EH (cell line): ENCODE measurements around the gene COP1.
"Not testable (repeated sequence)": the region's sequence is repeated elsewhere in the genome, so short reads cannot be mapped to it uniquely, and the experiment has no call there.

Source experiments
- DNase-seq: peaks from one replicate; pipeline ENCODE4 v3.0.0-alpha.2; 2015; ENCODE audit warnings: low read depth

The COP1 gene

DNA sequence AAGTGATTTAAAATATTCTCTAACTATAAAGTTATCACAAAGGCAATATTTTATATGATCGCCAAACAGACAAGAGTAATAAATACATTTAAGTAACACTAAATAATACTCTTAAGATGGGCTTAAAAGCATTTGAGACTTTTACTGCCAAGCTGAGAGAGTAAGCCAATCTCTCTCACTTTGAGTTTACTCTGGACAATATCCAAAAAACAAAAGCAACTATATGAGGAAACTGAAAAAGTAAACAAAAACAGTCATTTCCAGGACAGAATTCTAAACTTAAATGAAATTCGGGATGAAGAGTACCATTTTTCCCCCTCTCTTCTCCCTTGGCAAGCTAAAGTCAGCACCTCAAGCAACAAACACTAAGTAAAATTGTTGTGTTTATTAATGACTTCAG is 173.2 kb downstream of the COP1 start:
- peak; percentile 42 for DNase-seq

DNA sequence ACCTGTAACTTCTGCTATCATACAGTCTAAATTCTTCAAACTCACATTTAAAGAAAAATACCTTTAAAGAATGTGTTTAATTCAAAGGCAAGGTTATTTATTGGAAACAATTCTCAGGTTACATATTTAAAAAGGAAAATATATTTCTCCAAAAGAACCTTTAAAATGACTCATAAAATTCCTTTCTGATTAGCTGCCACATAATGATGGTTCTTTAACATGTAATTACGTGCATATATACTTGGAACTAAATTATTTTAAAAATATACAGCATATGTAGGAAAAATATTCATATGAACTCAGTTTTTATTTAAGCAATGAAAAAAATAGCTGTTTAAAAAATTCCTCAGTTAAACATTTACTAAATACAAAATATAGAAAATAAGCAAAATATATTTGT is 173.6 kb downstream of the COP1 start:
- peak; percentile 32 for DNase-seq

DNA sequence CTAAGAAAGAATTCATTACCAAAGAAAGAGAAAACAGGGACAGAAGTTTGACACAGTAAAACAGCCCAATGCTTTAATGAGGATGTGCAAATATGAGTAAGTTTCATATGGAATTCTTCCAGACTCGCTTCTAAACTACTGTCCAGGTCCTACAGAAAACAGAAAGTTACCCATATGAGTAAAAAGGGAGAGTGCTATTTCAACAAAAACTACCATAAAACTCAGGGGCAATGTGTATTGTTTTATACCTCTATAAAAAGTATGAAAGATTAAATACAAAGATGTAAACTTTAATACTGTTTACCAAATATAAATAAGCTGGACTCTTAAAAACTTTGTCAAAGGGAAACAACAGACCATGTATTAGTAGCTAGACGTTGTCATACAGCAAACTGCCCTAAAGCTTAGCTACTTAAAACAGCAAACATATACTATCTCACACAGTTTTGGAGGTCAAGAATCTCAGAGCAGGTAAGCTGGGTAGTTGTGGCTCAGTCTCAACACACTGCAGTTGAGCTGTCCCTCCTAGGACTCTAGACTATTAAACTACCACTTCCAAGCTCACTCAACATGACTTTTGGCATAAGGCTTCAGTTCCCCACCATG is 174.9 kb downstream of the COP1 start:
- peak; percentile 34 for DNase-seq

DNA sequence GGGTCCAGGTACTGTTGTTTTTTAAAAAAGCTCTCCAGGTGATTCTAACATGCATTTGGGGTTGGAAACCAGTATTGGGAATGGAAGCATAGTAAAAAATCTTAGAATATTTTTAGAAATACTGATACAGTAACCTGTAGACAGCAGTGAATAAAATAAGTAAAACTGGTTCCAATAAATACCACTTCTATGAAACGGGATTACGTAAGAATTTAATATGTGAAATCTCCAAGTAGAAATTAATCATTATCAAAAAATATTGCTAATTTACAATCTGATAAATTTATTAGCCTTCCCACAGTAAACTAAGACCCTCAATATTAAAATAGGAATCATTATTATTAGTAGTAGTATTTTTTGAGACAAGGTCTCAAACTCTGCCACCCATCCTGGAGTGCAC is 177.5 kb downstream of the COP1 start:
- DNase-seq, result no peak

DNA sequence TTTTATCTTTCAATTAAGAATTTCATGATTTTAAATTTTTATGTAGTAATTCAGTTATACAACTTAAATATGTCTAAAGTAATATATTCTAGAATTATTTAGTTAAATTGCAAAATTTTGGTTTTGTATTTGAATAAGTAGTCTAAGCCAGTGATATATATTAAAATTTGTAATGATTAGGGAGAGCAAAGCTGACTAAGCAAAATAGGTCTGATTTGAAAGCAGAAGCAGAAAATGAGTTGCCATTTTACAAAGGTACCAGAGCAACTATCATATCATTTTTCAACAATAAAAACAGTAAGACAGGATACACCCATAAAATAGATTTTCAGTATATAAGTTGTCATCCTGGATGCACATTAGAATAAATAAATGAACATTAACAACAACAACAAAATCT is 177.9 kb downstream of the COP1 start:
- DNase-seq, result no peak

DNA sequence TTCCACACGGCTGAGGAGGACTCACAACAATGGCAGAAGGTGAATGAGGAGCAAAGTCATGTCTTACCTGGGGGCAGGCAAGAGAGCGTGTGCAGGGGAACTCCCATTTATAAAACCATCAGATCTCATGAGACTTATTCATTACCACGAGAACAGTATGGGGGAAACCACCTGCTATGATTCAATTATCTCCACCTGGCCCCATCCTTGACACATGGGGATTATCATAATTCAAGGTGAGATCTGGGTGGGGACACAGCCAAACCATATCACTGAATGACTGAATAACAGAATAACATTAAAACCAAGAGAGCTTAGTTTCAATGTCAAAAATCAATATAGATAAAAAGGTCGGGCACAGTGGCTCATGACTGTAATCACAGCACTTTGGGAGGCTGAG is 179.2 kb downstream of the COP1 start:
- DNase-seq, result not testable (repeated sequence)

DNA sequence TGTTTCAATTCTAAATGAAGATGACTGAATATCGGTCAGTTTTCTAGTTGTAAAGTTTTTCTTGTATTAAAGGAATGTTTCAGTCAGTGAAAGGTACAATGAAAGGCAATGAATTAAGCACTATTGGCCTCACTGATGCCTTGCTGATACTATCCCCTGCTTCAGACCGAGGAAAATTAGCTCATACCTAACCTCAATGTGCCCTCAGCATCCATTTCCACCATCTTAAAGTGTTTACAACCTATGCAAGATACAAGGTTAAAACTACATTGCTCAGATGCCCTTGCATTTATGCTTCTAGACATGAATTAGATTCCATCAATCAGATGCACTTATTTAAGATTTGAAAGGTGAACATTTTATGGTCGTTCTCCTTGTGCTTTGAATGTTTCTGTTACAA is 184.5 kb downstream of the COP1 start:
- DNase-seq, result no peak

DNA sequence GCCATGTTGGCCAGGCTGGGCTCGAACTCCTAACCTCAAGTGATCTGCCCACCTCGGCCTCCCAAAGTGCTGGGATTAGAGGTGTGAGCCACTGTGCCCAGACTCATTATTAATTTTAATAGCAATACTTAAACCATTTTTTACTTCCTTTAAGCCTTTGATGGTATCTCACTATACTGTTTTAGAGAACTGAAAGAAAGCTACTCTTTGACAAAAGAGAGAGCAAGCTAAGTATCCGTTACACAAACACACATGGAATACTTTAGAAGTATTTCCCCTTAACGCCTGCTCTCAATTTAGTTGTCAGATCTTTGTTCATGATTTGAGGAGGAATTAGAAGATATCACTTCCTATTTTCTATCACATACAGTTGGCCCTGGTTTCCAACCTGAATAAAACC is 189.4 kb downstream of the COP1 start:
- DNase-seq, result no peak

DNA sequence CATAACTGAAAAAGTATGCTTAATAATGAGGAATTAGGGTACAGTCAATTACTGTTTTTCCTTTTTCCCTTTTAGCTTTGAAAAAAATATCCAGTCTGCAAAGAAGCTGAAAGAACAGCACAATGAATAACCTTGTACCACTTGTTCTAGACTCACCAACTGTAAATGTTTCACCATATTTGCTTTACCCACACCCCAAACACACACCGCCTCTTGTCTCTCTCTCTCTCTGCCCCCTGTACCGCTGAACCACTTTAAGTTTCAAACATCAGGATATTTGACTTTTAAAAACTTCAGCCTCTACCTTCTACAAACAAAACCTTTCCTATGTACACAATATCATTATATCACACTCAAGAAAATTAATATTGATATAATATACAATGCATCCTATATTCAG is 197.1 kb downstream of the COP1 start:
- no peak for DNase-seq

DNA sequence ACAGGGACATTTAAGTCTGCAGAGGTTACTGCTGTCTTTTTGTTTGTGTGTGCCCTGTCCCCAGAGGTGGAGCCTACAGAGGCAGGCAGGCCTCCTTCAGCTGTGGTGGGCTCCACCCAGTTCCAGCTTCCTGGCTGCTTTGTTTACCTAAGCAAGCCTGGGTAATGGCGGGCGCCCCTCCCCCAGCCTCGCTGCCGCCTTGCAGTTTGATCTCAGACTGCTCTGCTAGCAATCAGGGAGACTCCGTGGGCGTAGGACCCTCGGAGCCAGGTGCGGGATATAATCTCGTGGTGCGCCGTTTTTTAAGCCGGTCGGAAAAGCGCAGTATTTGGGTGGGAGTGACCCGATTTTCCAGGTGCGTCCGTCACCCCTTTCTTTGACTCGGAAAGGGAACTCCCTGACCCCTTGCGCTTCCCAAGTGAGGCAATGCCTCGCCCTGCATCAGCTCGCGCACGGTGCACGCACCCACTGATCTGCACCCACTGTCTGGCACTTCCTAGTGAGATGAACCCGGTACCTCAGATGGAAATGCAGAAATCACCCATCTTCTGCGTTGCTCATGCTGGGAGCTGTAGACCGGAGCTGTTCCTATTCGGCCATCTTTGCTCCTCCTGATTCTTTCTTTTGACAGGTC is 199.2 kb downstream of the COP1 start:
- DNase-seq, result not testable (repeated sequence)

DNA sequence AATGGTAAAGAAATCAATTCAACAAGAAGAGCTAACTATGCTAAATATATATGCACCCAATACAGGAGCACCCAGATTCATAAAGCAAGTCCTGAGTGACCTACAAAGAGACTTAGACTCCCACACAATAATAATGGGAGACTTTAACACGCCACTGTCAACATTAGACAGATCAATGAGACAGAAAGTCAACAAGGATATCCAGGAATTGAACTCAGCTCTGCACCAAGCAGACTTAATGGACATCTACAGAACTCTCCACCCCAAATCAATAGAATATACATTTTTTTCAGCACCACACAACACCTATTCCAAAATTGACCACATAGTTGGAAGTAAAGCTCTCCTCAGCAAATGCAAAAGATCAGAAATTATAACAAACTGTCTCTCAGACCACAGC is 212.4 kb downstream of the COP1 start:
- DNase-seq, result not testable (repeated sequence)

DNA sequence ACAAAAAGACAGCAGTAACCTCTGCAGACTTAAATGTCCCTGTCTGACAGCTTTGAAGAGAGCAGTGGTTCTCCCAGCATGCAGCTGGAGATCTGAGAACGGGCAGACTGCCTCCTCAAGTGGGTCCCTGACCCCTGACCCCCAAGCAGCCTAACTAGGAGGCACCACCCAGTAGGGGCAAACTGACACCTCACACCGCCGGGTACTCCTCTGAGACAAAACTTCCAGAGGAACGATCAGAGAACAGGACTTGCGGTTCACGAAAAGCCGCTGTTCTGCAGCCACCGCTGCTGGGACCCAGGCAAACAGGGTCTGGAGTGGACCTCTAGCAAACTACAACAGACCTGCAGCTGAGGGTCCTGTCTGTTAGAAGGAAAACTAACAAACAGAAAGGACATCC is 214.3 kb downstream of the COP1 start:
- DNase-seq, result not testable (repeated sequence)

DNA sequence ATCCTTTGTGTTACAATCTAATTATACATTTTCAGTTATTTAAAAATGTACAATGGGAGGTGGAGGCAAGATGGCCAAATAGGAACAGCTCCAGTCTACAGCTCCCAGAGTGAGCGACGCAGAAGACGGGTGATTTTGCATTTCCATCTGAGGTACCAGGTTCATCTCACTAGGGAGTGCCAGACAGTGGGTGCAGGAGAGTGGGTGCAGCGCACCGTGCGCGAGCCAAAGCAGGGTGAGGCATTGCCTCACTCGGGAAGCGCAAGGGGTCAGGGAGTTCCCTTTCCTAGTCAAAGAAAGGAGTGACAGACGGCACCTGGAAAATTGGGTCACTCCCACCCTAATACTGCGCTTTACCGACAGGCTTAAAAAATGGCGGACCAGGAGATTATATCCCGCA is 214.9 kb downstream of the COP1 start:
- DNase-seq, result not testable (repeated sequence)

DNA sequence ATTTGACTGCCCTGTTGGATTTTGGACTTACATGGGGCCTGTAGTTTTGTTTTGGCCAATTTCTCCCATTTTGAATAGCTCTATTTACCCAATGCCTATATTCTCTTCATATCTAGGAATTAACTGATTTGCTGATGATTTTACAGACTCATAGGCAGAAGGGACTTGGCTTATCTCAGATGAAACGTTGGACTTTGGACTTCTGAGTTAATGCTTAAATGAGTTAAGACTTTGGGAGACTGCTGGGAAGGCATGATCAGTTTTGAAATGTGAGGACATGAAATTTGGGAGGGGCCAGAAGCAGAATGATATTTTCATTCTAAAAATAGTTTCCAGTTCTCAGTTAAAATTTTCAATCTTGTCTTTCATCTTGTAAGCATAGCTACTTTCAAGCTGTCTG is 222.3 kb downstream of the COP1 start:
- DNase-seq, result no peak

DNA sequence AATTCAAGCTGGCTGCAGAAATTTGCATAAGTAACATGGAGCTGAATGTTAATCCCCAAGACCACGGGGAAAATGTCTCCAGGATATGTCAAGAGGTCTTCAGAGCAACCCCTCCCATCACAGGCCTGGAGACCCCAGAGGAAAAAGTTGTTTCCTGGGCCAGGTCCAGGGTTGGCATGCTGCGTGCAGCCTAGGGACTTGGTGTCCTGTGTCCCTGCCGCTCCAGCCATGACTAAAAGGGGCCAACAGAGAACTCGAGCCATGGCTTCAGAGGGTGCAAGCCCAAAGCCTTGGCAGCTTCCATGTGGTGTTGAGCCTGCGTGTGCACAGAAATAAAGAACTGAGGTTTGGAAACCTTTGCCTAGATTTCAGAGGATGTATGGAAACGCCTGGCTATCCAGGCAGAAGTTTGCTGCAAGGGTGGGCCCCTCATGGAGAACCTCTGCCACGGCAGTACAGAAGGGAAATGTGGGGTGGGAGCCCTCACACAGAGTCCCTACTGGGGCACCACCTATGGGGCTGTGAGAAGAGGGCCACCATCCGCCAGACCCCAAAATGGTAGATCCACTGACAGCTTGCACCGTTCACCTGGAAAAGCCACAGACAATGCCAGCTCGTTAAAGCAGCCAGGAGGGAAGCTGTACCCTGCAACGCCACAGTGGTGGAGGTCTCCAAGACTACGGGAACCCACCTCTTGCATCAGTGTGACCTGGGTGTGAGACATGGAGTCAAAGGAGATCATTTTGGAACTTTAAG is 222.9 kb downstream of the COP1 start:
- no peak for DNase-seq

DNA sequence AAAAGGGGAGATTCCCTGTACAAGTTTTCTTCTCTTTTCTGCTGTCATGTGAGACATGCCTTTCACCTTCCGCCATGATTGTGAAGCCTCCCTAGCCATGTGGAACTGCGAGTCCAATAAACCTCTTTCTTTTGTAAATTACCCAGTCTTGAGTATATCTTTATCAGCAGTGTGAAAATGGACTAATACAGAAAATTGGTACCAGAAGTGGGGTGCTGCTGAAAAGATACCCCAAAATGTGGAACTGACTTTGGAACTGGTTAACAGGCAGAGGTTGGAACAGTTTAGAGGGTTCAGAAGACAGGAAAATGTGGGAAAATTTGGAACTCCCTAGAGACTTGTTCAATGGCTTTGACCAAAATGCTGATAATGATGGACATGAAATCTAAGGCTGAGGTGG is 223.7 kb downstream of the COP1 start:
- DNase-seq, result not testable (repeated sequence)

DNA sequence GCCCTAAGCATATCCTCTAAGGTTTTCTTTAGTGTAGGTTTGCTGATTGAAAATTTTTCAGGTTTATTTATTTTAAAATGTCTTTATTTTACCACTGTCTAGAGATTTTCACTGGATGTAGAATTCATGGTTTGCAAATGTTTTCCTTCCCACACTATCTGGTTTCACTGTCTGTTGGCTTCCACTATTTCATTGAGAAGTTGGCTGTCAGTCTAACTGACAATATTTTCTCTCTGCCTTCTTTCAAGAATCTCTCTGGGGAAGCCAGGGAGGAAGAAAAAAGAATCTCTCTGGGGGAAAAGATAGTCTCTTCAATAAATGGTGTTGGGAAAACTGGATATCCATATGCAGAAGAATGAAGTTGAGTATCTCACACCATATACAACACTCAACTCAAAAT is 226.0 kb downstream of the COP1 start:
- no peak for DNase-seq

DNA sequence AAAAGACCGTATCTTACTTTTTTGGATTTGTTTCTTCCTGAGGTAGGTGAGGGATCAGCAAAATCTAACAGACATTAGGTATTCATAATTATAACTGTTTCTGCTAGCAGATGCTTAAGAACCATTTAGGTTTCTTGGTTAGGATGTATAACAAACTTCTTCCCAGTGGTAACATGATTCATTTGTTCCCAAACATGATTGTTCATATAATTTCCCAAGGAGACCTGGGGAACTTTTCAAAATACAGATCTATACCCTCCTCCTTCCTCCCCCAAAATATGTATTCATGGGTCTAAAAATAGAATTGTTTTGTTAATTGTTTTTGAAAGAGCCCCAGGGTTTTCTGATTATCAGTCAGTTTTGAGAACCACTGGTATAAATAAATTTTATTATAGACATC is 228.2 kb downstream of the COP1 start:
- no peak for DNase-seq

DNA sequence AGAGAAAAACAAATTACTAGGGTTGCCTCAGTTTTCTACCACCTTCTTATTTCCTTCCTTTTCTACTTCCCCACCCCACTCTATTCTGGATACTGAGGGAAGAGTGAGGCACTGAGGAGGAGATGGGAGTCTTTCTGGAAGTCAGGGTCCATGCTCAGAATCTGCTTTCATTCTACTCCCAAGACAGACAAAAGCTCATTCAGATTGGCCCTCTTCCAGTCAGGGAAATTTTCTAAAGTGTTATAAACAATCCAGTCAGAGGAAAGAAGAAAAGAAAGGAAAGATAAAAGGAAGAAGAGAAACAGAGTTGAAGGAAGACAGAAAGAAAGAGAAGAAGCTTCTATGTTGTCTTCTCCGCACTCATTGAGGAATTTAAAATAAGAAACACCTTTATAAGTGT is 228.6 kb downstream of the COP1 start:
- DNase-seq, result peak; percentile 40

DNA sequence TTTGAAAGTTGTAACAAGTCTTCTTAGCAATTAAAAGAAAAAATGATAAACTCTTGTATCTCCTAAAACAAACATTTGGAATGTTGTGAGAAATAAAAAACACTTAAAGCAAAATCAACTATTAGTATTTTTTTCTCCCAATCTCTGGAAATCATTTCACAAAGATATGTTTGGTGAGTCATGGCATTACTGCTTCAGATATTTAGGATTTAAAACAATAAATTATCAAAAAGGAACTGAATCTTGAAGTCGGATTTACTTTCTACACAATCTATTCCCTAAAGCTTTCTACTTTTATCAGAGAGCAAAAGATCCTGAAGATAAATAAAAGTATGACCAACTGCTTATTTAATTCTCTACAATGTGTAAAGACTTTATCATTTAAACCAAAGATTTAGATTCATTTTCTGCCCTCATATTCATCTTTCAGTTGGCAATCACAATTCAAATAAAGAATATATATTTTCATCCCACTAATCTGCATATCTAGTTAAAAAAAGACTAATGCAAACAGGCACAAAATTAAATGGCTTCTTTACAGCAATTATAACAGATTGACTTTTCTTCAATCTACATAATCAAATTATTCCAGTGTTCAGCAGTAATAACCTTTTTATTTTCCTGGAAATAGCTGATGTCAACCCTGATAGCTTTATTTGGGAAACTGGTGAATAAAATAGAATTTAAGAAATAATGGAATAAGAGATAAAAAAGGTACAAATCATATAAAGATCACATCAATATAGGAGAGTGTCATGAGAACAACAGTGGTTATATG is 230.0 kb downstream of the COP1 start:
- peak; percentile 64 for DNase-seq

DNA sequence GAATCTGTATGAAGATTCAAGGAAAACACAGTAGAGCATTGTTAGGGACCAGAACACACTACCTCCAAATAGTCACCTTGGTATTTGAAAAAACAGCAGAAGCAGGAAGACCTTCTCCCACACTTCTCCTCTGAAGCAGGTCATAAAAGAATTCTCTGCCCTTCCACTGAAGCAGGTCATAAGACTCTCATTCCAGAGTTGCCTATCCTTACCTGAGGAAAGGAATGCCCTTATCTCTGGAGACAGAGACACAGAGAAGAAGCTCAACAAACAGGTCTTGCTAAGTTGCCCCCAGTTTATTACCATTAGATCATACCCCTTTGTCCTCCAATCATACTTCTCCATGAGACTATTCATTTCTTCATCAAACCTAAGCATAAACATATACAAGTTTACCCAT is 237.9 kb downstream of the COP1 start:
- DNase-seq, result no peak

DNA sequence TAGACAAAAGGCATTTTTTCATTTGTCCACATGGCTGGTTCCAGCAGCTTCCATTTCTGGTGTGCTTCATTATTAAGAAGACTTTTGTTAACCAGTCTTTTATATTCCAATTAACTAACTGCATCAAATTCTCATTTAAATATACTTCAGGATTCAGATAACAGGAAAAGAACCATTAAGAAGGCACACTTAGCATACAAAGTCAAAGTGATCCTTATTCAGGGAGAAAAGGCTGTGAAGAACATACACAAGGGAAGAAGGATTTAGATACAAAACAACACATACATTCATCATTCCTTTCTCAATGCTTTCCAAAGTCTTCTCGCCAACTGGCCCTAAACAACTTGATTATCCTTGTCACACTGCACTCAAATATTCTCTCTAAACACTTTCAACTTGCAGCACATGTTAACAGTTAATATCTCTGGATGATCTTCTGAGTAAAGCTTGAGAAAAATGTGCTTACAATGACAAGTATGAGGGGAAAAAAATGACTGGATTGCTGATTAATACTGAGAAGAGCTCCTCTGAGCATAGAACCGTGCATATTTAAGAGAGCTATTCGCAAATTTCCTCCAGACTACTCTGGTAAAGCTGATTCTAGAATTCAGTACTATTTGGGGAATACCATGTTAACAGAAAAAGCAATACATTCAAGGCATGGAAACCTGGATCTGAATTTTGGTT is 238.5 kb downstream of the COP1 start:
- peak; percentile 84 for DNase-seq
